Spleen (tissue), 11 donors: ENCODE data around the gene ARFGAP1. TPM values are rescaled to one million over a fixed set of nuclear protein-coding genes. Genes with fewer than 3 reads are reported as not detected.

Source experiments
- DNase-seq: peaks from one replicate; pipeline ENCODE4 v3.0.0-alpha.2; 2020
- H3K27ac ChIP-seq, 8 donors: fragments of 200-600 bp; sonication (generic) in 7 of 8; 1 replicate in 4 of 8; 2 replicates in 4 of 8; pipeline versions ENCODE4 v1.5.0 to v1.8.0; 2016 to 2021; ENCODE audit warnings: inconsistent platforms in 4 of 8, mild to moderate bottlenecking in 4 of 8, moderate library complexity in 1 of 8
- H3K27me3 ChIP-seq, 7 donors: fragments of 200-600 bp; sonication (generic) in 6 of 7; replicated peaks in 1 of 7; 1 replicate in 4 of 7; 2 replicates in 3 of 7; pipeline versions ENCODE4 v1.5.0 to v1.8.0; 2016 to 2021; ENCODE audit warnings: inconsistent platforms in 3 of 7, mild to moderate bottlenecking in 1 of 7
- H3K36me3 ChIP-seq, 6 donors: fragments of 200-600 bp; sonication (generic) in 5 of 6; 1 replicate in 4 of 6; 2 replicates in 2 of 6; pipeline versions ENCODE4 v1.5.0 to v1.8.0; 2016 to 2021; ENCODE audit warnings: inconsistent platforms in 2 of 6
- H3K4me1 ChIP-seq, 6 donors: fragments of 200-600 bp; sonication (generic) in 5 of 6; 1 replicate in 3 of 6; 2 replicates in 3 of 6; pipeline versions ENCODE4 v1.5.0 to v1.8.0; 2016 to 2021; ENCODE audit warnings: inconsistent platforms in 3 of 6
- H3K4me3 ChIP-seq, 8 donors: fragments of 200-600 bp; sonication (generic) in 7 of 8; 1 replicate in 4 of 8; 2 replicates in 4 of 8; pipeline versions ENCODE4 v1.5.0 to v1.8.0; 2016 to 2021; ENCODE audit warnings: inconsistent platforms in 4 of 8, mild to moderate bottlenecking in 4 of 8, moderate library complexity in 2 of 8
- H3K9me3 ChIP-seq, 8 donors: fragments of 200-600 bp; sonication (generic) in 7 of 8; 1 replicate in 4 of 8; 2 replicates in 4 of 8; pipeline versions ENCODE4 v1.5.0 to v1.8.0; 2016 to 2021; ENCODE audit warnings: inconsistent platforms in 4 of 8
- CTCF ChIP-seq, 11 experiments: fragments of 200-600 bp in 7 of 11; fragments of 450-650 bp in 4 of 11; sonication (generic) in 4 of 11; IDR thresholded peaks in 8 of 11; conservative IDR thresholded peaks in 3 of 11; 1 replicate in 7 of 11; 2 replicates in 4 of 11; pipeline versions ENCODE4 v1.4.0 to v1.8.0; 2016 to 2021; ENCODE audit warnings: antibody characterized with exemption in 11 of 11, inconsistent platforms in 4 of 11, mild to moderate bottlenecking in 1 of 11
- POLR2A ChIP-seq, 3 donors: fragments of 450-650 bp; IDR thresholded peaks; one replicate each; pipeline ENCODE4 v1.5.1; 2017; ENCODE audit warnings: antibody characterized with exemption in 3 of 3, mild to moderate bottlenecking in 1 of 3
- POLR2AphosphoS5 ChIP-seq, 3 donors: sonication (generic); formaldehyde crosslinking; IDR thresholded peaks; one replicate each; pipeline ENCODE4 v1.5.1; 2017; ENCODE audit warnings: antibody characterized with exemption in 3 of 3
- WGBS, 5 donors: extraction: QIAGEN DNeasy Blood & Tissue Kit in 3 of 5; methylation state at CpG; one replicate each; pipeline versions ENCODE4 v1.1.5 to v1.1.7; 2013 to 2018; 5-methylcytosine and 5-hydroxymethylcytosine counted together
- intact Hi-C: fragments of 100-400 bp; cut with DNase I; formaldehyde crosslinking; loops from one replicate; pipeline ENCODE4 v1.15.0; 2023; ENCODE audit warnings: low total_unique reads
- polyA plus RNA-seq, 3 donors: library from polyadenylated mRNA; stranded (reverse); fragments of 200-250 nt; gene quantifications; one replicate each; pipeline ENCODE4 v1.2.1, GENCODE V29; 2013
- total RNA-seq, 7 donors: library from RNA; depleted of rRNA in 3 of 7; stranded (reverse); fragments of >200 nt in 3 of 7; fragmentation: NEBNext Ultra II Directional in 4 of 7; extraction: Animal tissue kit (Norgen Biotek cat#: 25700) in 4 of 7; gene quantifications; one replicate each; pipeline versions ENCODE4 v1.1.0 to v1.2.1, GENCODE V29; 2016 to 2021
- donor health status: healthy with polysubstance abuse.
- donor health status: DM: no; HTN: no; CAD: no; lungs with moderate emphysema.
- donor health status: DM: no; HTN: no; CAD: no.
- donor health status: Bipolar disorder and iron deficiency.
- donor health status: healthy.
- donor health status: DM: no; HTN: no; CAD: no.
- donor health status: DM: yes; HTN: yes; CAD: no.

ARFGAP1 gene
- total and polyA plus RNA-seq, 10 donors = 44.4 to 165 (median 96.1) TPM

- H3K36me3 ChIP-seq = no peaks in the 10 kb centered on the region
- no peak for DNase-seq
- peaks cover 0 to 67% (median 29%) of the 10 kb centered on the region in 7 donors for H3K27me3 ChIP-seq
- H3K27ac ChIP-seq = peak overlapping the region in 1 of 8 donors; percentile 8
- TF ChIP-seq CTCF (IDR thresholded peaks at IDR 0.05 in 8 of 11, conservative IDR thresholded peaks at IDR 0.05 in 3 of 11) = no peak
- TF ChIP-seq POLR2A (IDR thresholded peaks at IDR 0.05) = no peak
- TF ChIP-seq POLR2AphosphoS5 (IDR thresholded peaks at IDR 0.05) = no peak
- H3K9me3 ChIP-seq = no peaks in the 10 kb centered on the region
- peaks cover 0 to 58% (median 24%) of the 10 kb centered on the region in 6 donors for H3K4me1 ChIP-seq
- H3K4me3 ChIP-seq = no peak overlapping the region
- intact Hi-C loops = no loop called here
- WGBS, 5 donors = 83 to 89% (median 86%) methylated on average over 8 to 26 of the region's 26 CpGs
Observed at GRCh38 chr20:63236116-63236837, 36.3 kb upstream of the ARFGAP1 start.

- peaks cover 0 to 62% (median 24%) of the 10 kb centered on the region in 6 donors for H3K4me1 ChIP-seq
- no peaks in the 10 kb centered on the region for H3K36me3 ChIP-seq
- 49 to 68% (median 65%) methylated on average over 5 to 10 of the region's 10 CpGs; no CpG with 5 or more reads in 1 of the 5 donors for WGBS, 5 donors
- TF ChIP-seq POLR2A (IDR thresholded peaks at IDR 0.05) = no peak
- TF ChIP-seq CTCF (IDR thresholded peaks at IDR 0.05 in 8 of 11, conservative IDR thresholded peaks at IDR 0.05 in 3 of 11) = no peak
- no peak for TF ChIP-seq POLR2AphosphoS5 (IDR thresholded peaks at IDR 0.05)
- intact Hi-C loops = no loop called here
- H3K27me3 ChIP-seq = peaks cover 0 to 54% (median 15%) of the 10 kb centered on the region in 7 donors
- H3K4me3 ChIP-seq = peak overlapping the region in 2 of 8 donors; percentile 7 to 46
- peak overlapping the region in 6 of 8 donors; percentile 29 to 70 (median 62) for H3K27ac ChIP-seq
- no peaks in the 10 kb centered on the region for H3K9me3 ChIP-seq
- no peak for DNase-seq
Observed at GRCh38 chr20:63238031-63238430, 34.6 kb upstream of the ARFGAP1 start.

GRCh38 chr20:63238514-63239125, 34.0 kb upstream of the ARFGAP1 start:
- intact Hi-C loops = no loop called here
- H3K36me3 ChIP-seq = no peaks in the 10 kb centered on the region
- peak overlapping the region in 6 of 8 donors; percentile 29 to 70 (median 62) for H3K27ac ChIP-seq
- no peaks in the 10 kb centered on the region for H3K9me3 ChIP-seq
- H3K4me1 ChIP-seq = peaks cover 0 to 62% (median 24%) of the 10 kb centered on the region in 6 donors
- TF ChIP-seq CTCF (IDR thresholded peaks at IDR 0.05 in 8 of 11, conservative IDR thresholded peaks at IDR 0.05 in 3 of 11) (peak in 1 of 11 experiments; percentile 9), POLR2AphosphoS5 (IDR thresholded peaks at IDR 0.05) (peak; percentile 56 to 86 (median 80)), POLR2A (IDR thresholded peaks at IDR 0.05) (no peak)
- peak overlapping the region in 2 of 8 donors; percentile 7 to 46 for H3K4me3 ChIP-seq
- 37 to 51% (median 44%) methylated on average over 8 to 16 of the region's 16 CpGs for WGBS, 5 donors
- peaks cover 0 to 50% (median 11%) of the 10 kb centered on the region in 7 donors for H3K27me3 ChIP-seq
- no peak for DNase-seq

- TF ChIP-seq CTCF (IDR thresholded peaks at IDR 0.05 in 8 of 11, conservative IDR thresholded peaks at IDR 0.05 in 3 of 11) = no peak
- no peak for TF ChIP-seq POLR2AphosphoS5 (IDR thresholded peaks at IDR 0.05)
- TF ChIP-seq POLR2A (IDR thresholded peaks at IDR 0.05) = no peak
- Histone ChIP-seq H3K27ac (peak overlapping the region in 3 of 8 donors; percentile 66 to 70 (median 69)), H3K9me3 (no peaks in the 10 kb centered on the region), H3K27me3 (peaks cover 0 to 50% (median 6%) of the 10 kb centered on the region in 7 donors), H3K4me1 (peaks cover 0 to 62% (median 22%) of the 10 kb centered on the region in 6 donors), H3K4me3 (no peak overlapping the region), H3K36me3 (no peaks in the 10 kb centered on the region)
- intact Hi-C loops = no loop called here
- WGBS, 5 donors = 88 to 93% (median 91%) methylated on average over 18 to 30 of the region's 30 CpGs
- no peak for DNase-seq
Observed at GRCh38 chr20:63239431-63239830, 33.2 kb upstream of the ARFGAP1 start.
